GM18502 (cell line): ENCODE results near the gene RAB3C.

Experiments
- ATAC-seq: cut with Tn5 transposase; IDR thresholded peaks from one replicate; pipeline ENCODE4 v1.9.1; 2021; ENCODE audit warnings: mild to moderate bottlenecking; ENCODE audit not compliant: unreplicated experiment, poor library complexity

Gene RAB3C

GRCh38 chr5:58804291-58804690 lies 221.4 kb downstream of the RAB3C start:
- ATAC-seq: no peak

GRCh38 chr5:58810086-58810485 lies 227.2 kb downstream of the RAB3C start:
- ATAC-seq: no peak

GRCh38 chr5:58813855-58814254 lies 231.0 kb downstream of the RAB3C start:
- ATAC-seq: no peak

GRCh38 chr5:58816181-58816731 lies 233.4 kb downstream of the RAB3C start:
- ATAC-seq: no peak

GRCh38 chr5:58818465-58818864 lies 235.6 kb downstream of the RAB3C start:
- no peak for ATAC-seq

GRCh38 chr5:58825441-58825840 lies 242.6 kb downstream of the RAB3C start:
- no peak for ATAC-seq

- no peak for ATAC-seq
These were observed 243.0 kb downstream of the RAB3C start for GRCh38 chr5:58825899-58826298.

GRCh38 chr5:58827463-58827862 lies 244.6 kb downstream of the RAB3C start:
- no peak for ATAC-seq

GRCh38 chr5:58828258-58828657 lies 245.4 kb downstream of the RAB3C start:
- ATAC-seq: no peak

GRCh38 chr5:58834242-58835225 lies 251.7 kb downstream of the RAB3C start:
- ATAC-seq: no peak

GRCh38 chr5:58836351-58836750 lies 253.5 kb downstream of the RAB3C start:
- ATAC-seq: no peak

GRCh38 chr5:58838729-58839128 lies 255.9 kb downstream of the RAB3C start:
- no peak for ATAC-seq

- no peak for ATAC-seq
These were observed 260.0 kb downstream of the RAB3C start for GRCh38 chr5:58842852-58843251.

GRCh38 chr5:58844395-58844794 lies 261.5 kb downstream of the RAB3C start:
- ATAC-seq: no peak

GRCh38 chr5:58847041-58847440 lies 264.2 kb downstream of the RAB3C start:
- no peak for ATAC-seq

GRCh38 chr5:58849223-58849622 lies 266.3 kb downstream of the RAB3C start:
- no peak for ATAC-seq

GRCh38 chr5:58849921-58850667 lies 267.2 kb downstream of the RAB3C start:
- ATAC-seq: peak; percentile 71

GRCh38 chr5:58851153-58851552 lies 268.3 kb downstream of the RAB3C start:
- no peak for ATAC-seq

GRCh38 chr5:58851571-58851970 lies 268.7 kb downstream of the RAB3C start:
- no peak for ATAC-seq

GRCh38 chr5:58852566-58852965 lies 269.7 kb downstream of the RAB3C start:
- ATAC-seq: no peak

GRCh38 chr5:58854441-58854840 lies 271.6 kb downstream of the RAB3C start:
- no peak for ATAC-seq
